K562 (cell line): Measurements from ENCODE around the gene MPPED2. TPM values are rescaled to one million over a fixed set of nuclear protein-coding genes. Genes with fewer than 3 reads are reported as not detected.

Source experiments
- AFF1 ChIP-seq, 2 experiments: fragments of 450-650 bp; IDR thresholded peaks; 2 replicates each; pipeline ENCODE4 v1.6.1; 2018; ENCODE audit warnings: mild to moderate bottlenecking in 2 of 2, low read depth in 1 of 2; ENCODE audit not compliant: partially characterized antibody in 2 of 2
- CBFA2T2 ChIP-seq: fragments of 450-650 bp; conservative IDR thresholded peaks from 2 replicates; pipeline ENCODE4 v1.6.1; 2017; ENCODE audit warnings: mild to moderate bottlenecking
- CBFA2T3 ChIP-seq: fragments of 450-650 bp; IDR thresholded peaks from 2 replicates; pipeline ENCODE4 v1.6.1; 2017
- CHD1 ChIP-seq: fragments of 200-600 bp; sonication (generic); IDR thresholded peaks from one replicate; pipeline ENCODE4 v1.6.1; 2012; ENCODE audit warnings: mild to moderate bottlenecking, moderate library complexity, low read length, inconsistent platforms
- CHD2 ChIP-seq: IDR thresholded peaks from 2 replicates; pipeline ENCODE4 v1.6.1; 2011; ENCODE audit warnings: low read depth, low read length
- E2F8 ChIP-seq: fragments of 450-650 bp; IDR thresholded peaks from 2 replicates; pipeline ENCODE4 v1.7.1; 2018; ENCODE audit warnings: mild to moderate bottlenecking, low read depth; ENCODE audit not compliant: partially characterized antibody
- ELF1 ChIP-seq: fragments of 200-800 bp; sonication (Bioruptor generic); IDR thresholded peaks from 2 replicates; pipeline ENCODE4 v1.6.1; 2016; ENCODE audit warnings: missing genetic modification characterization, missing compliant biosample characterization
- FOXA3 ChIP-seq, 2 experiments: fragments of 450-650 bp in 1 of 2; sonication (generic) in 1 of 2; formaldehyde crosslinking; IDR thresholded peaks in 1 of 2; conservative IDR thresholded peaks in 1 of 2; 2 replicates each; pipeline versions ENCODE4 v1.4.0 to v1.8.0; 2020 to 2022; ENCODE audit warnings: mild to moderate bottlenecking in 2 of 2, missing genetic modification reagents in 1 of 2
- FOXM1 ChIP-seq, 2 experiments: fragments of 450-650 bp in 1 of 2; sonication (generic) in 1 of 2; formaldehyde crosslinking in 1 of 2; IDR thresholded peaks; 2 replicates each; pipeline versions ENCODE4 v1.6.1 to v1.9.0; 2017 to 2022; ENCODE audit warnings: low read depth in 2 of 2, mild to moderate bottlenecking in 2 of 2, missing genetic modification reagents in 1 of 2, moderate library complexity in 1 of 2
- FUS ChIP-seq: fragments of 200-400 bp; formaldehyde crosslinking; optimal IDR thresholded peaks from 2 replicates; pipeline ENCODE3; 2017; ENCODE audit warnings: low read depth, low read length
- KDM1A ChIP-seq, 2 experiments: fragments of 450-650 bp; IDR thresholded peaks; 2 replicates each; pipeline ENCODE4 v1.6.1; 2016; ENCODE audit warnings: mild to moderate bottlenecking in 2 of 2
- MAX ChIP-seq: sonication (generic); formaldehyde crosslinking; IDR thresholded peaks from 2 replicates; pipeline ENCODE4 v1.9.0; 2022; ENCODE audit warnings: mild to moderate bottlenecking, missing genetic modification reagents
- MCM3 ChIP-seq: fragments of 450-650 bp; IDR thresholded peaks from 2 replicates; pipeline ENCODE4 v1.6.1; 2016
- MYC ChIP-seq, 2 experiments: fragments of 250-450 bp in 1 of 2; sonication (Bioruptor Pico) in 1 of 2; IDR thresholded peaks; 2 replicates each; pipeline versions ENCODE4 v1.5.1 to v1.6.1; 2012 to 2021; ENCODE audit warnings: low read depth in 2 of 2, borderline replicate concordance in 1 of 2, improper control_type of control experiment in 1 of 2, low read length in 1 of 2, mild to moderate bottlenecking in 1 of 2, moderate library complexity in 1 of 2
- NCOA1 ChIP-seq: fragments of 450-650 bp; IDR thresholded peaks from 2 replicates; pipeline ENCODE4 v1.6.1; 2016; ENCODE audit warnings: low read depth
- NCOR1 ChIP-seq: fragments of 450-650 bp; IDR thresholded peaks from 2 replicates; pipeline ENCODE4 v1.6.1; 2016; ENCODE audit warnings: mild to moderate bottlenecking, moderate library complexity
- NFATC3 ChIP-seq: fragments of 450-650 bp; IDR thresholded peaks from 2 replicates; pipeline ENCODE4 v1.6.1; 2017; ENCODE audit warnings: mild to moderate bottlenecking
- NFE2L1 ChIP-seq: fragments of 450-650 bp; IDR thresholded peaks from 2 replicates; pipeline ENCODE4 v1.6.1; 2016; ENCODE audit warnings: missing genetic modification characterization, low read depth, mild to moderate bottlenecking, missing compliant biosample characterization, moderate library complexity, borderline replicate concordance
- PHF21A ChIP-seq: fragments of 450-650 bp; IDR thresholded peaks from 2 replicates; pipeline ENCODE4 v1.6.1; 2017; ENCODE audit warnings: low read depth, borderline replicate concordance
- SRSF3 ChIP-seq: fragments of 200-400 bp; formaldehyde crosslinking; IDR thresholded peaks from 2 replicates; pipeline ENCODE4 v1.6.1; 2016; ENCODE audit warnings: mild to moderate bottlenecking, low read length, moderate library complexity; ENCODE audit not compliant: insufficient read depth
- TAL1 ChIP-seq: fragments of 450-650 bp; IDR thresholded peaks from 2 replicates; pipeline ENCODE4 v1.6.1; 2016; ENCODE audit warnings: mild to moderate bottlenecking
- TEAD2 ChIP-seq: fragments of 450-650 bp; IDR thresholded peaks from 2 replicates; pipeline ENCODE4 v1.6.1; 2016; ENCODE audit warnings: missing genetic modification characterization, control low read depth, missing compliant biosample characterization
- ZZZ3 ChIP-seq: fragments of 450-650 bp; IDR thresholded peaks from 2 replicates; pipeline ENCODE4 v1.6.1; 2016; ENCODE audit warnings: antibody characterized with exemption, mild to moderate bottlenecking, moderate library complexity
- polyA plus RNA-seq, 8 experiments: library from polyadenylated mRNA; depleted of rRNA in 4 of 8; stranded (reverse) in 5 of 8; unstranded in 3 of 8; fragments of >200 nt; fragmentation: Nextera tagmentation in 2 of 8; fragmentation: Illumina TruSeq in 1 of 8; extraction: Ambion mirVana in 2 of 8; extraction: Trizol in 1 of 8; gene quantifications; 2 replicates each; pipeline versions ENCODE4 v1.2.1 to v1.2.3, GENCODE V29; 2011 to 2014; ENCODE audit warnings: inconsistent platforms in 1 of 8, missing spikeins in 1 of 8
- total RNA-seq, 7 experiments: library from RNA; depleted of rRNA in 6 of 7; stranded (reverse); fragments of >200 nt in 6 of 7; fragmentation: Illumina TruSeq in 2 of 7; extraction: Trizol in 2 of 7; gene quantifications; 2 replicates each; pipeline versions ENCODE4 v1.2.1 to v1.2.3, GENCODE V29; 2011 to 2021; ENCODE audit warnings: low replicate concordance in 1 of 7

The MPPED2 gene
- total and polyA plus RNA-seq, 9 of the 15 experiments (the other 6 are each of a cell fraction or from before 2014, with no cell fraction given): not detected

DNA sequence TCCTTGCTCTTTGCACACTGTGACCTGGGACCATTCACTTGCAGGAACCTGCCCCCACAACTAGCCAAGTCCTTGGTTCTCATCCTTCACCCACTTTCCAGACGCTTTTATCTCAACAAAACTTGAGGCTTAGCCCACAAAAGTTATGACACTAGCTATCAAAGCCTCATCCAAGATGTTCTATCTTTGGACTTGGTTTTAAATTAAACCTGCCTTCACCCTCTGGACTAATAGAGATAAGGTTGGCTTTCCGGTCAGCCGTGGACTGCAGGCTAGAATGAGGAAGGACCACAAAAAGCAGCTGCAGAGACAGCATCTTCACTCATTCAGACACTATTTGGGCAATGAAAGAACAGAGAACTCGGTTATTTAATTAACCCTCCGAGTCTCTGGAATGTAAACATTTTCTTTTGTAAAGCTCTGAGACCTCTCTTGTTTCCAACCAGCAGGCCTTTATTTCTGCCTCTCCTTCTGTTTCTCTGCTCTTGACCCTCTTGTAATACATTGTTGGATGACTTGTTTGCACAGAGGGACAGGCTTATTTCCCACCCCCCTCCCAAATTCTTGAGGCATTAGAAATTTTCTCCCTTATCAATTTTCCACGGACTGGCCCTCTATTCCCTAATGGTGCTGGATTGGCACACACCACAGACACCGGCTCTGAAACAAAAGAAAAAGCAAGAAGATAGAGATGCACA, 221.9 kb downstream of the MPPED2 start (continued):
- TF ChIP-seq AFF1 (IDR thresholded peaks at IDR 0.05; ENCODE audit: low read depth in 1 of 2, partially characterized antibody in 2 of 2) (no peak), E2F8 (no peak), FOXM1 (IDR thresholded peaks at IDR 0.05; ENCODE audit: low read depth) (peak; percentile 37; the same call in 1 of the 2 replicates), FOXM1 (CRISPR knock-in tag; IDR thresholded peaks at IDR 0.05; ENCODE audit: low read depth) (no peak), CBFA2T3 (peak; percentile 78), FUS (no peak), SRSF3 (no peak), NFE2L1 (tag) (no peak), MYC (IDR thresholded peaks at IDR 0.05; ENCODE audit: low read depth, low read length) (no peak), MYC (CRISPR knock-in tag; IDR thresholded peaks at IDR 0.05; ENCODE audit: borderline replicate concordance, low read depth) (no peak), MAX (CRISPR knock-in tag) (no peak), KDM1A (IDR thresholded peaks at IDR 0.05) (no peak), CBFA2T2 (peak; percentile 65), TEAD2 (tag) (no peak), CHD1 (no peak), TAL1 (peak; percentile 66), ELF1 (tag) (no peak), NCOA1 (no peak), NCOR1 (peak; percentile 69), MCM3 (no peak), NFATC3 (no peak), CHD2 (no peak), ZZZ3 (no peak), PHF21A (no peak), FOXA3 (CRISPR knock-in tag; conservative IDR thresholded peaks at IDR 0.05 in 1 of 2, IDR thresholded peaks at IDR 0.05 in 1 of 2) (0 out of 4 replicates have a peak, but pooled peaks of 1 of the 2 experiments have one; percentile 29)
